Liver (tissue), 3 donors: ENCODE measurements around the gene SELENOI.

ENCODE experiments used
- FOXA1 ChIP-seq: IDR thresholded peaks from 2 replicates; pipeline ENCODE4 v1.6.1; 2016; ENCODE audit warnings: antibody characterized with exemption
- JUND ChIP-seq, 2 donors: IDR thresholded peaks; 2 replicates each; pipeline ENCODE4 v1.6.1; 2016; ENCODE audit warnings: antibody characterized with exemption in 2 of 2
- RAD21 ChIP-seq, 2 donors: IDR thresholded peaks; 2 replicates each; pipeline ENCODE4 v1.6.1; 2016; ENCODE audit warnings: antibody characterized with exemption in 2 of 2, mild to moderate bottlenecking in 2 of 2
- RXRA ChIP-seq, 2 donors: IDR thresholded peaks; 2 replicates each; pipeline ENCODE4 v1.6.1; 2017 to 2018; ENCODE audit warnings: antibody characterized with exemption in 2 of 2, mild to moderate bottlenecking in 1 of 2
- SP1 ChIP-seq: IDR thresholded peaks from 2 replicates; pipeline ENCODE4 v1.6.1; 2018; ENCODE audit warnings: antibody characterized with exemption, mild to moderate bottlenecking
- TAF1 ChIP-seq: conservative IDR thresholded peaks from 2 replicates; pipeline ENCODE4 v1.6.1; 2016; ENCODE audit warnings: antibody characterized with exemption, mild to moderate bottlenecking
- YY1 ChIP-seq: IDR thresholded peaks from 2 replicates; pipeline ENCODE4 v1.6.1; 2016; ENCODE audit warnings: antibody characterized with exemption, mild to moderate bottlenecking
- TF ChIP-seq, protein P1 (sequence below): fragments of 150-350 bp; IDR thresholded peaks from 2 replicates; pipeline ENCODE4 v1.5.1; 2017; ENCODE audit warnings: improper control_type of control experiment, low read depth, low read length; ENCODE audit not compliant: missing input control
- TF ChIP-seq, protein P2 (sequence below): IDR thresholded peaks from 2 replicates; pipeline ENCODE4 v1.6.1; 2016; ENCODE audit warnings: antibody characterized with exemption
- TF ChIP-seq, protein P3 (sequence below): IDR thresholded peaks from 2 replicates; pipeline ENCODE4 v1.6.1; 2016; ENCODE audit warnings: antibody characterized with exemption
- donor health status: healthy.
- donor health status: healthy.

DNA sequence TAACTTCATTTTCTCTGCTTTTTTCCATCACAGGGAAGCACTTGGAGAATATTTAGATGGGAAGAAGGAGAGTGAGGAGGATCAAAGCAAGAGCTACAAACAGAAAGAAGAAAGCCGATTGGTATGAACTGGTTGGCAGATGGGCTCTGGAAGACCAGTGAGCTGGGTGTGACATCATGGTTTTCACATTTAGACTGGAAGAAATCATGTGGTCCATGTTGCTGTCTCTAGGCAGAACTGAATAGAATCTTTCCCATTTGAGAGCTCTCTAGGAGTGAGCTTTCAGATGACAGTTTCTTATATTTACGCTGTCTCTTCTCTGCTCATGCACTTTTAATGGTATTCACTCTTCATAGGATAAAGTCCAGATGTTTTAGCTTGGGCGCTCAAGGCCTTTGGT, 68.4 kb downstream of the SELENOI start:
- TF ChIP-seq FOXA1 (no peak), RAD21 (IDR thresholded peaks at IDR 0.05) (no peak), SP1 (no peak), JUND (IDR thresholded peaks at IDR 0.05) (no peak), RXRA (IDR thresholded peaks at IDR 0.05) (no peak), TAF1 (no peak), YY1 (no peak)
- TF ChIP-seq, protein P1, sequence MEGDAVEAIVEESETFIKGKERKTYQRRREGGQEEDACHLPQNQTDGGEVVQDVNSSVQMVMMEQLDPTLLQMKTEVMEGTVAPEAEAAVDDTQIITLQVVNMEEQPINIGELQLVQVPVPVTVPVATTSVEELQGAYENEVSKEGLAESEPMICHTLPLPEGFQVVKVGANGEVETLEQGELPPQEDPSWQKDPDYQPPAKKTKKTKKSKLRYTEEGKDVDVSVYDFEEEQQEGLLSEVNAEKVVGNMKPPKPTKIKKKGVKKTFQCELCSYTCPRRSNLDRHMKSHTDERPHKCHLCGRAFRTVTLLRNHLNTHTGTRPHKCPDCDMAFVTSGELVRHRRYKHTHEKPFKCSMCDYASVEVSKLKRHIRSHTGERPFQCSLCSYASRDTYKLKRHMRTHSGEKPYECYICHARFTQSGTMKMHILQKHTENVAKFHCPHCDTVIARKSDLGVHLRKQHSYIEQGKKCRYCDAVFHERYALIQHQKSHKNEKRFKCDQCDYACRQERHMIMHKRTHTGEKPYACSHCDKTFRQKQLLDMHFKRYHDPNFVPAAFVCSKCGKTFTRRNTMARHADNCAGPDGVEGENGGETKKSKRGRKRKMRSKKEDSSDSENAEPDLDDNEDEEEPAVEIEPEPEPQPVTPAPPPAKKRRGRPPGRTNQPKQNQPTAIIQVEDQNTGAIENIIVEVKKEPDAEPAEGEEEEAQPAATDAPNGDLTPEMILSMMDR = no peak
- TF ChIP-seq, protein P2, sequence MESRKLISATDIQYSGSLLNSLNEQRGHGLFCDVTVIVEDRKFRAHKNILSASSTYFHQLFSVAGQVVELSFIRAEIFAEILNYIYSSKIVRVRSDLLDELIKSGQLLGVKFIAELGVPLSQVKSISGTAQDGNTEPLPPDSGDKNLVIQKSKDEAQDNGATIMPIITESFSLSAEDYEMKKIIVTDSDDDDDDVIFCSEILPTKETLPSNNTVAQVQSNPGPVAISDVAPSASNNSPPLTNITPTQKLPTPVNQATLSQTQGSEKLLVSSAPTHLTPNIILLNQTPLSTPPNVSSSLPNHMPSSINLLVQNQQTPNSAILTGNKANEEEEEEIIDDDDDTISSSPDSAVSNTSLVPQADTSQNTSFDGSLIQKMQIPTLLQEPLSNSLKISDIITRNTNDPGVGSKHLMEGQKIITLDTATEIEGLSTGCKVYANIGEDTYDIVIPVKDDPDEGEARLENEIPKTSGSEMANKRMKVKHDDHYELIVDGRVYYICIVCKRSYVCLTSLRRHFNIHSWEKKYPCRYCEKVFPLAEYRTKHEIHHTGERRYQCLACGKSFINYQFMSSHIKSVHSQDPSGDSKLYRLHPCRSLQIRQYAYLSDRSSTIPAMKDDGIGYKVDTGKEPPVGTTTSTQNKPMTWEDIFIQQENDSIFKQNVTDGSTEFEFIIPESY = no peak
- TF ChIP-seq, protein P3, sequence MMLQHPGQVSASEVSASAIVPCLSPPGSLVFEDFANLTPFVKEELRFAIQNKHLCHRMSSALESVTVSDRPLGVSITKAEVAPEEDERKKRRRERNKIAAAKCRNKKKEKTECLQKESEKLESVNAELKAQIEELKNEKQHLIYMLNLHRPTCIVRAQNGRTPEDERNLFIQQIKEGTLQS = no peak
